Smooth muscle cell of the brain vasculature (primary cell): ENCODE results near the gene LAMC3.

Experiments
- DNase-seq: peaks from one replicate; pipeline ENCODE4 v3.0.0-alpha.2; 2012; ENCODE audit warnings: low read depth, low spot score

The LAMC3 gene

DNA sequence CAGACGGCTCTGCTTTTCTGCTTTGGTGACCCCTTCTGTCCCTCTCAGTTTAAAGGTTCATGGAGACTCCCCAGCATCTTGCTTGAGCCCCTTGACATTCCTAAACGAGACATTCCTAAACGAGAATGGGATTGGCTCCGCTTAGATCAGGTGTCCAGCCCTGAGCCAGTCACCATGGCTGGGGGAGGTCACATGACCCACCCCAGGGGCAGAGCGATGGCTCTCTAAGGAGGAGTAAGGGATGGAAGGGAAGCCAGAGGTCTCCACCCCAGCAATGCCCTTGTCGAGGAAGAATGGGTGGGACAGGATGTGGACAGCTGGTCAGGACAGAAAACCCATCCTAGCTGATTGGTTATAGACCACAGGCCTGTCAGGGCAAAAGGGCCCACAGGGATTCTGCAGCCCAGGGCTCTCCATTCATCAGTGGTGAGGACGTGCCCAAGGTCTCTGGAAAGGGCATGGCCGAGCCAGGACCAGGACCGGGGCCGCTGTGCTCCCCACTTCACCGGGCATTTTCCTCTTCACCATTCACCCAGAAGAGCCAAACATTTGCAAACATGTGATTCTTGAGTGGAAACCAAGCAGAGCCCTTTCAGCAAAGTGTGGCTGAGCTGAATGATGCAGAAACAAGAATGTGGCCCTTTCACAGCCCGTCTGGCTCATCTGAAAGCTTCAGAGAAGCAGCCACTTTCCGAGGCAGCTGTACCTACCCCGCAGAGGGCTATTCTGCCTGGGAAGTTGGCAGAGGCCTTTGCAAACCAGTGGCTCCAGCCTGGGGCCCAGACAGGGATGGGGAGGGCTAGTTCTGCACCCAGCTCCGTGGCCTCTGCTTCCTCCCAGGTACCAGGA is 67.6 kb downstream of the LAMC3 start:
- no peak for DNase-seq

DNA sequence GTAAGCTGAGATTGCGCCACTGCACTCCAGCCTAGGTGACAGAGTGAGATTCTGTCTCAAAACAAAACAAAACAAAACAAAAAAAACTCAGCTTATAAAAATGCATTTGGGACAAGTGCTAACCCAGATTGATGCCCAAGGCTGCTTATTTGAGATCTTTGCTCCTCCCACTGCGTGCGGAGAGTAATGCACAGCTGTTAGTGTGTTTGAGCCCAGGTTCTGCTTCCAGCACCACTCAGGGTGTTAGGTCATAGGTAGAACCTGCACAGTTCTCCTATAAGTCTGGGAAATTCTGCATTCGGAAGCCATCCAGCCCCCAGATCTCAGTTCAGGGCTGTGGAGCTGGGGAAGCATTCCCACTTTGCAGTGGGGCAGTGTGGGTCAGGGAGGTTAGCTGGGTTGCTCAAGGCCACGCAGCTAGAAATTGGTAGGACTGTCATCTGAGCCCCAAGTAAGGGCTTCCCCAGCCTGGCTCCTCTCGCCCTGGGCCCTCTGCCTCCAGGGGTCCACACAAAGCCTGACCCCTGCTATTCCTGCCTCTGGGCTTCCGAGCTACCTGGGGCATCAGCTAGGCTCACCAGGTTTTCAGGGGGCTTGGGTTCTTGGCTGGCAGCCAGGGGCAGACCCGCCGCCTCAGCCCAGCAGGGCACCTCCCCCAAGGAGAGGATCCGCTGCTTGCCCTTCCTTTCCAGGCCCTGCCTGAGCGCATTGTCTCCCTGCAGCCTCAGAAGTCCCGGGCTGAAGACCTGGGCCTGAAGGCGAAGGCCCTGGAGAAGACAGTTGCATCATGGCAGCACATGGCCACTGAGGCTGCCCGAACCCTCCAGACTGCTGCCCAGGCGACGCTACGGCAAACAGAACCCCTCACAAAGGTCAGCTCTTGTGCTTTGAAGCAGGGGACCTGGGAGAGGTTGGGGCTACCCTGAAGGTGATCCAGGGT is 69.7 kb downstream of the LAMC3 start:
- no peak for DNase-seq

DNA sequence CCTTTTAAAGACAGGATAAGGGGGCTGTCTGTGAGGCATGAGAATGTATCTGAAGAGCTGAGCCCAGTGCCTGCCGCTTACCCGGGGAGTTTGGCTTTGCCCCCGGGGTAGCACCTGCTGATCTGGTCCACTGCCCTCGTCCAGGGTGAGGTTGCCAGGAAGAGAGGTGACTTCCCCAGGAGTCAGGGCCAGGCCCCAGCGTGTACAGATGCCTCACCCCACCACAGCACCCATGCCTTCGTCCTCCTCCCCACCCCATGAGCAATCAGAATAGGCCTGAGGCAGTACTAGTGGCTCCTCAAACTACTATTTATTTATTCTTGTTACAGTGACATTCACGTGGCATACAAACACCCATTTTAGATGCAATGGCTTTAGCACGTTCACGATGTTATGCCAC is 71.6 kb downstream of the LAMC3 start:
- DNase-seq = no peak

DNA sequence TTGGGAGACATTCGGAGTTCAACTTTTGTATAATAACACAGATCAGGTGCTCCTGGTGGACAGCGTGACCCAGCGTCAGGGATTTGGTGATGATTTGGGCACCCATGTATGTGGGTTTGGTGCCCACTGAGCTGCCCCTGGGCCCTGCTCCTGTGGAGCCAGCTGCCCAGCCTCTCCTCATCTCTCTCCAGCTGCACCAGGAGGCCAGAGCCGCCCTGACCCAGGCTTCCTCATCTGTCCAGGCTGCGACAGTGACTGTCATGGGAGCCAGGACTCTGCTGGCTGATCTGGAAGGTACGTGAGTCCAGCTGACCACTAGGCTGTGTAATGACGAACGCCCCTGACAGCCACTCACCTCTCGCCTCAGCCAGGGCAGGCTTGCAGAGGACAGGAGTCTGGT is 72.9 kb downstream of the LAMC3 start:
- no peak for DNase-seq

DNA sequence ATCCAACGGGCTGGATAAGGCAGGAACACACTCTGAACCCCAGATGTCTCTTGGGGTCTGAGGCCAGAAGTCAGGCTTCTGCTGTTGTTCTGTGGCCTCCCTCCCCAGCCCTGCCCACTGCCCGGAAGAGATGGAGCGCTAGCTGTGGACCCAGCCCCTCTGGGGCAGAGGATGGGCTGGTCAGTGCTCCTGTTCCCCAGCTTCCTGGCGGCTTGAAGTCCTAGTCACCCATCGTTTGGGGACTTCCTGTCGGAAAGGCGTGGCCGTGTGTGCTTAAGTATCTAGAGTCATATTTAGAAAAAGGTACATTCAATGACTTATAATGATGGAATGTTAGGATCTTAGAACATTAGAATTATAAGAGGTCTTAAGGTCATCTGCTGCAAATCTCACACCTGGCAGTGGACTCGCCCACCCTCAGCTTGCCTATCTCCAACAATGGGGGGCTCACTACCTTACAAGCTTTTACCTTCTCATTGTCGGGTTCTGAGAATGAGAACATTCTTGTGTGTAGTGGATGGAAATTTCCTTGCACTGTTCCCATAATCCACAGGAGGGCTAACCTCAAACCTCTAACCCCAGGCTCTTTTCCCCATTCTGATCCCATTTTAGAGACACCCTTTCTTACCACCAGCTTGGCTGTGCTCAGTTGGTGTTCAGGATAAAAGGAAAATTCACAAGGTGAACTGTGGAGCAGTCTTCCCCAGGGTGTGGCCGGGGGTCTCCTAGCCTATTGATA is 74.0 kb downstream of the LAMC3 start:
- DNase-seq = no peak

DNA sequence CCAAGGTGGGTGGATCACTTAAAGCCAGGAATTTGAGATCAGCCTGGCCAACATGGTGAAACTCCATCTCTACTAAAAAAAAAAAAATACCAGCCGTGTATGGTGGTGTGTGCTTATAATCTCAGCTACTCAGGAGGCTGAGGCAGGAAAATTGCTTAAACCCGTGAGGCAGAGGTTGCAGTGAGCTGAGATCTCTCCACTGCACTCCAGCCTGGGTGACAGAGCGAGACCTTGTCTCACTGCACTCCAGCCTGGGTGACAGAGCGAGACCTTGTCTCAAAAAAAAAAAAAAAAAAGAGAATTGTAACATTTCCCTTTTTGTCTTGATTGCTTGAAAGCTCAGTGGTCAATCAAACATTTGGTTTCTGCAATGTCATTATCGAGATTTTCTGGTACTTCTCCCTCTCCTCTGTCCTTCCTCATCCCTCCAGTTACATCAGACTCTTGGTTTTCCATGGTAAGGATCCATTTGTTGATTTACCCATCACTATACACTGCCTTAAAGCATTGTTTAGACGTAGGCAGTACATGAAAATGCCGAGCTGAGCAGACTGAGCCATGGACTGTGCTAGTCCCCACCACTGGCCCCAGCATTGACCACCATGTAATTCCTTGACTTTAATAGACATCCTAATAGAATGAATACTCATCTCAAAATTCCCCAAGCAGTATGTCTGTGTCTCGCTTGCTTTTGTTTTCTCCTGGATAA is 75.8 kb downstream of the LAMC3 start:
- DNase-seq = no peak

DNA sequence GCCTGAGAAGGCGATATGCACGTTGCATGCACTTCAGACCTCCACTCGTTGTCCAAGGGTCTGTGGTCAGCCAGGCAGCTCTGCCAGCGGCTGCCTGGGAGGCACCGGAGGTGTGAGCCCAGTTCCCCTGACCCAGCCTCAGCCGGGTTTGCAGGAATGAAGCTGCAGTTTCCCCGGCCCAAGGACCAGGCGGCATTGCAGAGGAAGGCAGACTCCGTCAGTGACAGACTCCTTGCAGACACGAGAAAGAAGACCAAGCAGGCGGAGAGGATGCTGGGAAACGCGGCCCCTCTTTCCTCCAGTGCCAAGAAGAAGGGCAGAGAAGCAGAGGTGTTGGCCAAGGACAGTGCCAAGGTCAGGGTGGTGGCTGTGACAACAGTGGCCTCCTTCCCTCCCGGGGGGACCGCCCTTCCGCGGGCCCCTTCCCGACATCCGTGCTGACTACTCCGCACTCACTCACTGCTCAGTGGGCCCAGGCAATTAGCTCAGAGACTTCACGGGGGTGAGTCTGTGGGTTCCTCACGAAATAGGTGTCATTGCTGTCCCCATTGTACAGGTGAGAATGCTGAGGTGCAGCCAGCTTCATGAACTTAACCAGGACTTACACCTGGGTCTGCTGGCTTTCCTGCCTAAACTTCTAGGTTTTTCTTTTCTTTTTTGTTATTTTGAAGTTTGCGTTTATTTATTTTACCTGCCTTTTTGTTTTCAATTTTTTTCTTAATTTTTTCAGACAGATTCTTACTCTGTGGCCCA is 76.6 kb downstream of the LAMC3 start:
- no peak for DNase-seq

DNA sequence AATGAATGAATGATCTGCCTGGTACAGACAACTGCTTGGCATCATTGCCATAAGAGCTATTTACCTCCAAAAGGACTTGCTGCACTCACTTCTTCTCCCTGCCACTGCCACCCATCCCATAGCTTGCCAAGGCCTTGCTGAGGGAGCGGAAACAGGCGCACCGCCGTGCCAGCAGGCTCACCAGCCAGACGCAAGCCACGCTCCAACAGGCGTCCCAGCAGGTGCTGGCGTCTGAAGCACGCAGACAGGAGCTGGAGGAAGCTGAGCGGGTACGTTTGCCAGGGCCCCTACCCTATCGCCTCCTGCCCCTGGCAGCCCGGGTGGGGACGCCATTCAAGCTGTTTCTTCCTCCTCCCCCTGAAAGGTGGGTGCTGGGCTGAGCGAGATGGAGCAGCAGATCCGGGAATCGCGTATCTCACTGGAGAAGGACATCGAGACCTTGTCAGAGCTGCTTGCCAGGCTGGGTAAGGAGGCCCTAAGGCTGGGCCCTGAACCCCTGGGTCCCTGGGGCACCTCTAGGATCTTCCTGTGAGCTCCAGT is 78.5 kb downstream of the LAMC3 start:
- no peak for DNase-seq

DNA sequence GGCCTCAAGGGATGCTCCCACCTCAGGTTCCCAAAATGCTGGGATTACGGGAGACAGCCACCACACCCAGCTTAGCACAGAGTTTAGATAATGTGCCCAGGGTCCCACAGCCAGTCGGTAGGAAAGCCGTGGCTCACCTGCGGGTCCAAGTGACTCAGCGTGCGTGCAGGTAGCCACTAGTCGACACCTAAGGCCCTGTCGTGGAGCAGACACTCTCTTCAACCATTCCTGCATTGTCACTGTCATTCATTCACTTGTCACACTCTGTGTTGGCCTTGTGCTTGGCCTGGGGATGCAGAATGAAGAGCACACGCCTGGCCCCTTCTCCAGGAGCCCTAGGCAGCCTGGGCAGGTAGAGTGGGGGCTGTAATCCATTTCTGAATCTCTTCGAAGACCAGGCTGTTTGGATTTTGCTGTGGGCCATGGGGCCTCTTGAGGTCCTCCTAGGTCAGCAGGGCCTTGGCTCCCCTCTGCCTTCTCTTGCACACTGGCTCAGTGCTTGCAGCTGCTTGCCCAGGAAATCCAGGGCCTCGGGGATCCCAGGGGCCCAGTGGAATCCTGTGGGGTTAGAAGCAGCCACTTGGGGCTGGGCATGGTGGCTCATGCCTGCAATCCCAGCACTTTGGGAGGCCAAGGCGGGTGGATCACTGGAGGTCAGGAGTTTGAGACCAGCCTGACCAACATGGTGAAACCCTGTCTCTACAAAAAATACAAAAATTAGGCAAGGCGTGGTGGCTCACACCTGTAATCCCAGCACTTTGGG is 81.2 kb downstream of the LAMC3 start:
- no peak for DNase-seq

DNA sequence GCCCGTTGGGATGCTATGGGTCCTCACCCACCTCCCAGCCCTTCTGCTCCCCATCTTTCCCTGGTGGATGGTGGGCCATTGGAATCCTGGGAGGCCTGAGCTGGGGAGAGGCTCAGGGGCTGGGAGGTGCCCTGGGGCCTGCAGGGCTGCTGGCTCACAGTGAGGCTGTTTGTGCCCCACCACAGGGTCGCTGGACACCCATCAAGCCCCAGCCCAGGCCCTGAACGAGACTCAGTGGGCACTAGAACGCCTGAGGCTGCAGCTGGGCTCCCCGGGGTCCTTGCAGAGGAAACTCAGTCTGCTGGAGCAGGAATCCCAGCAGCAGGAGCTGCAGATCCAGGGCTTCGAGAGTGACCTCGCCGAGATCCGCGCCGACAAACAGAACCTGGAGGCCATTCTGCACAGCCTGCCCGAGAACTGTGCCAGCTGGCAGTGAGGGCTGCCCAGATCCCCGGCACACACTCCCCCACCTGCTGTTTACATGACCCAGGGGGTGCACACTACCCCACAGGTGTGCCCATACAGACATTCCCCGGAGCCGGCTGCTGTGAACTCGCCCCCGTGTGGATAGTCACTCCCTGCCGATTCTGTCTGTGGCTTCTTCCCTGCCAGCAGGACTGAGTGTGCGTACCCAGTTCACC is 82.5 kb downstream of the LAMC3 start:
- DNase-seq = no peak

DNA sequence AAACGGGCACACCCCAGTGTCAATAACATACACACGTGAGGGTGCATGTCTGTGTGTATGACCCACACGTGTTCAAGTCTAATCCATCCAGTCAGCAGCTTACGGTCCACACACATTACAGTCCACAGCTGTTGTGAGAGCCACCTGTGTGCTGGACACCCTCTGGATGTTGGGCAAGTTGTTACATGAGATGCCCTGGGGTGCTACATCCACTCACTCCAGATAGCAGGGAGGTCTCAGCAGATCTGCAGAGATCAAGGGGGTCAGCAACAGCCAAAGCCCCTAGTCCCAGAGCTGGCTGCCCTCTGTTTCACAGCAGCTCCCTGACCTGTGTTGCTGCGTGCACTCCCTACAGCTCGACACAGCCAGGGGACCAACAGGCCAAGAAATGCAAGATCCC is 83.1 kb downstream of the LAMC3 start:
- no peak for DNase-seq

DNA sequence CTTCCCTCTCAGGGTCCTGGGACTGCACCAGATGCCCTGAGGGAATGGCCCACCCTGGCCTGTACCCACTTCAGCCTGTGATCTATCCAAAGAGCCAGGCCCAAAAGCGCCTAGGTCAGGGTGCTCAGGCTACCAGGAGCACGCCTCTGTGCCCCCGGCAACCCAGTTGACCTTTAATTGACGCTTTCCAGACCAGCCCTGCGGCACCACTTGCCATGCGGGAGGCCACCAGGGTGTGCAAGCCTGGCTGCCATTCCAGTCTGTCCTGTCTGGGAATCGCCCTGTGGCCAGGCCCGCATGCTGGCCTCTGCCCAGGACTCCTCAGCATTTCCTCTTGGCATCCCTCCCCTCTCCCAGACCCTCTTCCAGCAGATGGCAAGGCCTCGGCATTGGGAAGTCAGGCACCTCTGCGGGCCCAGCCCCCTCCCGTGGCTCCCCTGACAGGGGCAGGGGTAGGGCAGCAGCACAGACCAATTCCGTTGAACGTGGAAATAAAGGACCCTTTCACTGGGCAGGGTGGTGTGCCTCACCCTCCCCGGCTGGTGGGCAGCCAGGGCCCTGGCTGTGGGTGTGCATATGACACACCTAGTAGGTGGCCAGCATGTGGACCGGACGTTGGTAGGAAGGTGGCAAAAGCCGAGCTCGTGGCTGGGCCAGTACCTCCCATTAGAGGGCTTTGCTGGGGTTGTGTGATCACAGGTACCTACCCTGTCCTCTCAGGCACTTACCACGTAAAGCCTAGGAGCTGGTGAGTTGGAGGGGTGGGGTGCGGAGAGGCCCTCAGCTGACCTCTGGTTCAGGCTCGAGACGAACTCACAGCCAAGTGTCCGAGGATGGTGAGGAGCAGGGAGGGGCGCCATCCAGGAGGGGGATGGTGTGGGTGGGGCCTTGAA is 83.8 kb downstream of the LAMC3 start:
- DNase-seq = no peak

DNA sequence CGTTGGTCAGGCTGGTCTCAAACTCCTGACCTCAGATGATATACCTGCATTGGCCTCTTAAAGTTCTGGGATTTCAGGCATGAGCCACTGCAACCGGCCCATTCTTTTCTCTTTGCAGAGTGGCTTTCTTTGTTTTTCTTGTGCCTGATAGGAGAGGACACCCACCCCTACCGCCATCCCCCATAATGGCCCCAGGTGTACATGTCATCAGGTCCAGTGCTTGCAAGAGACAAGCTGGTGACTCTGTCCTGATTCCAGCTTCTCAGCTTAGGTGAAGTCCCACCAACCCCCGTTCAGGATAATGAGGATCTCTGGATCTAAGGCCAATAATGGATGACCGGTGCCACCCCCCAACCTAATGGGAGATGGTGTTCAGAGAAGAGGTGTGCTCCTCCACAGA is 85.0 kb downstream of the LAMC3 start:
- no peak for DNase-seq

DNA sequence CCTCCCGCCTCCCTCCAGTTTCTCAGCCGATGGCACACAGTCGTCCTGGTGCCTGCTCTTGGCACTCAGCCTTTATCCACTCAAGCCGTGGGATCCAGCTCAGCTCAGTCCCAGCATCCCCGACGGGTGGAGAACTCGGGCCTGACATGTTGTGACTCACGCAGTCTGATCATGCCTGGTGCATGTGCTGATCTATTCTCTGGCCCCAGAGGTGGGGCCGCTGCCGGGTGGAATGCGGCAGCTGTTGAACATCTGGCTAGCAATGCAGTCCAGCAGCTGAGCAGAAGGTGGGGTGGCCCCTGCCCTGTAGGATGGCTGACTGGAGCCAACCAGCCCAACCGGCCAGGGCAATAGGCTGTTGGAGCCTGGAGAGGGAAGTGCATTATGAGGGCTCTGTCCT is 85.6 kb downstream of the LAMC3 start:
- DNase-seq = no peak

DNA sequence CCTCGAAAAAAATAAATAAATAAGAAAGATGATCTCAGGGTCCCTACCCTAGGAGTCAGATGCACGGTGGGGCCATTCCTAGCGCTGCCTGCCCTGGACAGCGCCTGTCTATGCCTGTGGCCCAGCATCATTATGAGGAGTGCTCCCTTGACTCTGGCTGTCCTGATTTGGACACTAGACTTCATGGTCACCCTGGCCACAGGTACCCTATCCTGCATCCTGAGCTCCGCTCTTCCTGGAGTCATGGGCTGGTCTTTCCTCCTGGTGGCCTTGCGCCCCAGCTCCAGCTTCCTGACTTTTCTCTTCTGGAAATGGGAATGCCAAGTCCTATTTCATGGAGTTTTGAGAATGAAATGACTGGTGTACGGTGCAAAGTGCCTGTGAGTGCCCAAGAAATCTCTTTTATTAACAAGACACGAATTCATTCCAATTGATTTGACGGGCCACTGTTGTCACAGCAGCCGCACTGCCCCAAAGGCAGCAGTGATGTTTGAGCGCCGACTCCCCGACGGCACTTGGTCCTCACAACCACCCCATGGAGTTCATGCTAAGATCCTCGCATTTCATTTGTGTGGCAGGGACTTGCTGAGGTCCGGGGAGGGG is 86.8 kb downstream of the LAMC3 start:
- no peak for DNase-seq

DNA sequence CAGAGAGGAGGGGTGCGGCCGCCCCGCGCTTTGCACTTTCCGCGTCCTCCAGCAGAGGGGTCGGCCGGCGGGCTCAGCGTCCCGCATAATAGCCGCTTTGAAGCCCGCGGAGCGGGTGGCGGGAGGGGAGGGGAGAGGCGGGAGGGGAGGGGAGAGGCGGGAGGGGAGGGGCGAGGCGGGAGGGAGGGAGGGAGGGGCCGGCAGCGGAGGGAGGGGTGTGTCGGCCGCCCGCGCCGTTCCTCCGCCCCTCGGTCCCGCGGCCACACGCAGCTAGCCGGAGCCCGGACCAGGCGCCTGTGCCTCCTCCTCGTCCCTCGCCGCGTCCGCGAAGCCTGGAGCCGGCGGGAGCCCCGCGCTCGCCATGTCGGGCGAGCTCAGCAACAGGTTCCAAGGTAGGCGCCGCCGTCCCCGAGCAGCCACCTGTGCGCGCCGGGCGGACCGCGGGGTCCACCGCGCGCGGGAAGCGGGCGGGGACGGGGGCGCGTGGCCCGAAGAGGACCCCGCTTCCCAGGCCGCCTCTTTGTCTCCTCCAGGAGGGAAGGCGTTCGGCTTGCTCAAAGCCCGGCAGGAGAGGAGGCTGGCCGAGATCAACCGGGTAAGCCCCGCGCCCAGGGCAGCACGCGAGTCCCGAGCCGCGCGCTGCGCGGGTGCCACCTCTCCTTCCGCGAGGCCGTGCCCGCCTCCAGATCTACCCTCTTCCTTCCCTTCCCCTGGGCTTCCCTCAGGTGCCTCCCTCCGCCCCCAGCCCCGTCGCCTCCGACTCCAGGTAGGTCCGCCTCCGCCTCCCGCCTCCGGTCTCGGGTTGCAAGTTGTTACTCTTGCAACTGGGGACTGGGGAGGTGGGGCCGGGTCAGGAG is 87.5 kb downstream of the LAMC3 start, which contains the start of gene AIF1L:
AIF1L (plus strand) TSS at position 263 of the 857 bp plus-strand sequence; CDS start at position 362, 99 bp downstream.
- DNase-seq = no peak
